Measurements from ENCODE around the gene TMEM132A. TPM values are rescaled to one million over a fixed set of nuclear protein-coding genes. Genes with fewer than 3 reads are reported as not detected.

Gene TMEM132A
- total and polyA plus RNA-seq, 2 of the 13 experiments (the other 11 are each of a cell fraction or from before 2014, with no cell fraction given), result 11.1 to 32.9 TPM

DNA sequence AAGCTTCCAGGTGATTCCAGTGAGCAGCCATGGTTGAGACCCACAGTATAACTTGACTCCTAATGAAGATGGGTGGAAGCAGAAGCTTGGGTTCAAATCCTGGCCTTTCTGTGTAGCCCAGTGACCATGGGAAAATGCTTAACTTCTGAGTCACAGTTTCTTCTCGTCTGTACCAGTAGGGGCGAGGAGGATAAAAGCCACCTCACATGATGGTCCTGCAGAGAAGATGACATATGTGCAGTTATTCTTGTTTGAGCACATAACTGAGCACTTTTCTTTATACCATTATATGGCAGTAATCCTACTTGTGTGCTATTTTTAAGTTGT lies 5.4 kb upstream of the TMEM132A start:
- BruUV-seq (replicated peaks), result no TSS peak
- FAIRE-seq, result no peak

More for the DNA sequence above, 5.4 kb upstream of the TMEM132A start:
- ChIA-PET POLR2A (no interaction called here), CTCF (ENCODE audit: low intra/inter-chr PET ratio, low total read pairs) (no interaction called here)
- Histone ChIP-seq H3K27ac (ENCODE audit: extremely low read length, insufficient read depth, low read length) (no peak overlapping the region), H3K4me1 (ENCODE audit: insufficient read depth, low read length) (peaks cover 25% of the 10 kb centered on the region), H3K4me3 (replicated peaks in 1 of 3; ENCODE audit: insufficient read depth in 1 of 3, low read depth in 2 of 3, low read length in 3 of 3) (no peak overlapping the region), H3K9ac (ENCODE audit: insufficient read depth, low read depth, low read length) (no peak overlapping the region), H2AFZ (ENCODE audit: low read length) (no peak overlapping the region), H3K9me3 (ENCODE audit: low read length) (no peaks in the 10 kb centered on the region), H4K20me1 (ENCODE audit: insufficient read depth, low read length) (no peaks in the 10 kb centered on the region), H3K79me2 (ENCODE audit: insufficient read depth, low read length) (no peaks in the 10 kb centered on the region), H3K36me3 (replicated peaks in 1 of 2; ENCODE audit: control insufficient read depth in 1 of 2, insufficient read depth in 2 of 2, low read length in 2 of 2) (peaks cover 0 to 7% of the 10 kb centered on the region in 2 experiments; a peak in 3 of 5 replicates), H3K27me3 (ENCODE audit: control insufficient read depth in 1 of 2, insufficient read depth in 2 of 2, low read length in 2 of 2) (no peaks in the 10 kb centered on the region; a peak in 1 of 5 replicates), H3K4me2 (ENCODE audit: low read depth, low read length) (no peak overlapping the region)
- WGBS (ENCODE audit: low lambda C conversion rate), result 44% methylated on average over 2 of the region's 2 CpGs
- TF ChIP-seq NFYB (CRISPR knock-in tag; IDR thresholded peaks at IDR 0.05) (no peak), ZNF24 (IDR thresholded peaks at IDR 0.05) (no peak), ZBTB44 (CRISPR knock-in tag; IDR thresholded peaks at IDR 0.05) (no peak), RBM22 (optimal IDR thresholded peaks at IDR 0.05; ENCODE audit: low read length) (no peak), CHCHD3 (CRISPR knock-in tag; IDR thresholded peaks at IDR 0.05) (no peak), HMG20A (CRISPR knock-in tag; IDR thresholded peaks at IDR 0.05; ENCODE audit: borderline replicate concordance) (no peak), ZNF292 (CRISPR knock-in tag; IDR thresholded peaks at IDR 0.05; ENCODE audit: borderline replicate concordance, low read depth) (no peak), MXD1 (CRISPR knock-in tag; IDR thresholded peaks at IDR 0.05) (no peak), CSRNP2 (CRISPR knock-in tag; conservative IDR thresholded peaks at IDR 0.05; ENCODE audit: low read depth) (no peak), SP5 (CRISPR knock-in tag; IDR thresholded peaks at IDR 0.05; ENCODE audit: borderline replicate concordance, low read depth) (no peak), MYC (CRISPR knock-in tag; IDR thresholded peaks at IDR 0.05; ENCODE audit: borderline replicate concordance) (no peak)
- no peak for DNase-seq (ENCODE audit: low spot score)
- in situ Hi-C loops (cut with HindIII; ENCODE audit: extremely low pct_ligation_motif_present, low pct_unique_long_range_greater_than_20kb), result no loop called here
- no peak for ATAC-seq
- intact Hi-C loops (cut with micrococcal nuclease; ENCODE audit: unreplicated experiment), result no loop called here
